HepG2 (cell line): ENCODE measurements around the gene PLXDC2. TPM values are rescaled to one million over a fixed set of nuclear protein-coding genes. Genes with fewer than 3 reads are reported as not detected.

Experiments used
- ATAC-seq: fragments of 200-7000 bp; cut with Tn5 transposase; 3 replicates; pipeline ENCODE4 v1.9.1; 2020; ENCODE audit warnings: mild to moderate bottlenecking, moderate library complexity
- BruUV-seq: library from RNA; stranded (reverse); fragments of 400-500 nt; replicated peaks from 2 replicates; lab custom pipeline; 2021; lab: Mats Ljungman, UMichigan
- CTCF ChIA-PET: fragments of 300-600 bp; formaldehyde crosslinking; extraction: SDS; loops from one replicate; lab custom pipeline; 2021; ENCODE audit warnings: low total read pairs, inconsistent platforms, low intra/inter-chr PET ratio; lab: Yijun Ruan, JAX
- POLR2A ChIA-PET: fragments of 350-600 bp; sonication (Branson Sonifier 250); formaldehyde crosslinking; loops from one replicate; lab custom pipeline; 2020; ENCODE audit warnings: antibody characterized with exemption, inconsistent platforms; lab: Yijun Ruan, JAX
- DNase-seq: peaks from one replicate; pipeline ENCODE4 v3.0.0-alpha.2; 2015; ENCODE audit warnings: low spot score
- FAIRE-seq: peaks from 3 replicates; lab custom pipeline; 2011; peaks lifted over from hg19 to GRCh38; lab: Jason Lieb, UNC
- H2AFZ ChIP-seq: one replicate; pipeline ENCODE4 v1.6.1; 2011; ENCODE audit warnings: low read length, inconsistent platforms
- H3K27ac ChIP-seq: fragments of 300-600 bp; 3 replicates; pipeline ENCODE4 v1.8.0; 2011; ENCODE audit warnings: mixed run types, mild to moderate bottlenecking, mixed read lengths, low read length, inconsistent platforms; ENCODE audit not compliant: insufficient read depth; ENCODE audit errors: extremely low read length
- H3K27me3 ChIP-seq, 2 experiments: fragments of 200-600 bp in 1 of 2; 2 replicates in 1 of 2; 3 replicates in 1 of 2; pipeline versions ENCODE4 v1.6.0 to v1.8.0; 2011; ENCODE audit warnings: low read length in 2 of 2, mild to moderate bottlenecking in 2 of 2, moderate library complexity in 2 of 2, inconsistent platforms in 1 of 2; ENCODE audit not compliant: insufficient read depth in 2 of 2, control insufficient read depth in 1 of 2
- H3K36me3 ChIP-seq, 2 experiments: fragments of 200-600 bp in 1 of 2; replicated peaks in 1 of 2; 2 replicates in 1 of 2; 3 replicates in 1 of 2; pipeline versions ENCODE4 v1.5.1 to v1.8.0; 2011; ENCODE audit warnings: low read length in 2 of 2, inconsistent platforms in 1 of 2; ENCODE audit not compliant: insufficient read depth in 2 of 2, control insufficient read depth in 1 of 2
- H3K4me1 ChIP-seq: 2 replicates; pipeline ENCODE4 v1.5.1; 2012; ENCODE audit warnings: low read length, inconsistent platforms; ENCODE audit not compliant: insufficient read depth
- H3K4me2 ChIP-seq: 2 replicates; pipeline ENCODE4 v1.6.0; 2011; ENCODE audit warnings: low read depth, low read length, inconsistent platforms
- H3K4me3 ChIP-seq, 3 experiments: fragments of 200-600 bp in 1 of 3; sonication (generic), shearing (Covaris generic) in 1 of 3; replicated peaks in 1 of 3; 2 replicates each; pipeline ENCODE4 v1.5.1; 2011 to 2016; ENCODE audit warnings: low read length in 3 of 3, inconsistent platforms in 2 of 3, low read depth in 2 of 3, mild to moderate bottlenecking in 2 of 3, control low read depth in 1 of 3, mixed read lengths in 1 of 3; ENCODE audit not compliant: insufficient read depth in 1 of 3
- H3K79me2 ChIP-seq: one replicate; pipeline ENCODE4 v1.6.1; 2011; ENCODE audit warnings: low read length, inconsistent platforms; ENCODE audit not compliant: insufficient read depth
- H3K9ac ChIP-seq: 2 replicates; pipeline ENCODE4 v1.6.0; 2011; ENCODE audit warnings: mild to moderate bottlenecking, low read depth, low read length, inconsistent platforms; ENCODE audit not compliant: insufficient read depth
- H3K9me3 ChIP-seq: 2 replicates; pipeline ENCODE4 v1.5.1; 2012; ENCODE audit warnings: mild to moderate bottlenecking, low read length
- H4K20me1 ChIP-seq: 2 replicates; pipeline ENCODE4 v1.6.0; 2011; ENCODE audit warnings: inconsistent platforms, mild to moderate bottlenecking, low read length, moderate library complexity; ENCODE audit not compliant: insufficient read depth
- BHLHE40 ChIP-seq: IDR thresholded peaks from 2 replicates; pipeline ENCODE4 v1.6.1; 2011; ENCODE audit warnings: low read length, improper control_type of control experiment
- CHD4 ChIP-seq: fragments of 200-600 bp; sonication (generic); IDR thresholded peaks from 2 replicates; pipeline ENCODE4 v1.7.0; 2017; ENCODE audit warnings: mild to moderate bottlenecking, low read length, borderline replicate concordance
- HOXA3 ChIP-seq: sonication (generic); formaldehyde crosslinking; IDR thresholded peaks from 2 replicates; pipeline ENCODE4 v1.5.0; 2020; ENCODE audit warnings: missing genetic modification reagents
- KLF9 ChIP-seq: IDR thresholded peaks from 2 replicates; pipeline ENCODE4 v1.6.1; 2016; ENCODE audit warnings: low read depth
- MED13 ChIP-seq: sonication (generic); formaldehyde crosslinking; IDR thresholded peaks from 2 replicates; pipeline ENCODE4 v1.5.0; 2020; ENCODE audit warnings: missing genetic modification reagents
- NAIF1 ChIP-seq: sonication (generic); formaldehyde crosslinking; IDR thresholded peaks from 2 replicates; pipeline ENCODE4 v1.5.0; 2020; ENCODE audit warnings: mild to moderate bottlenecking, missing genetic modification reagents, borderline replicate concordance
- NFATC3 ChIP-seq: sonication (generic); formaldehyde crosslinking; IDR thresholded peaks from 2 replicates; pipeline ENCODE4 v1.5.1; 2020; ENCODE audit warnings: mild to moderate bottlenecking, missing genetic modification reagents
- PHB2 ChIP-seq: fragments of 450-650 bp; IDR thresholded peaks from 2 replicates; pipeline ENCODE4 v1.6.1; 2018; ENCODE audit not compliant: partially characterized antibody
- RELA ChIP-seq: sonication (generic); formaldehyde crosslinking; IDR thresholded peaks from 2 replicates; pipeline ENCODE4 v1.4.0; 2020; ENCODE audit warnings: missing genetic modification reagents
- SNAPC2 ChIP-seq: sonication (generic); formaldehyde crosslinking; IDR thresholded peaks from 2 replicates; pipeline ENCODE4 v1.8.1; 2022; ENCODE audit warnings: mild to moderate bottlenecking, missing genetic modification reagents
- TBX2 ChIP-seq: sonication (generic); formaldehyde crosslinking; IDR thresholded peaks from 2 replicates; pipeline ENCODE4 v1.5.0; 2020; ENCODE audit warnings: missing genetic modification reagents, mild to moderate bottlenecking, borderline replicate concordance
- ZBTB42 ChIP-seq: sonication (generic); formaldehyde crosslinking; IDR thresholded peaks from 2 replicates; pipeline ENCODE4 v1.5.0; 2020; ENCODE audit warnings: mild to moderate bottlenecking, missing genetic modification reagents
- ZKSCAN8 ChIP-seq: IDR thresholded peaks from 2 replicates; pipeline ENCODE4 v1.6.1; 2016; ENCODE audit warnings: borderline replicate concordance, missing genetic modification reagents, missing compliant biosample characterization
- ZNF224 ChIP-seq: sonication (generic); formaldehyde crosslinking; IDR thresholded peaks from 2 replicates; pipeline ENCODE4 v1.5.0; 2020; ENCODE audit warnings: mild to moderate bottlenecking, missing genetic modification reagents
- ZNF484 ChIP-seq: sonication (generic); formaldehyde crosslinking; IDR thresholded peaks from 2 replicates; pipeline ENCODE4 v1.5.1; 2020; ENCODE audit warnings: mild to moderate bottlenecking, low read depth, missing genetic modification reagents, borderline replicate concordance
- ZNF644 ChIP-seq: IDR thresholded peaks from 2 replicates; pipeline ENCODE4 v1.6.1; 2016; ENCODE audit warnings: low read depth
- ZSCAN25 ChIP-seq: sonication (generic); formaldehyde crosslinking; IDR thresholded peaks from 2 replicates; pipeline ENCODE4 v1.8.0; 2022; ENCODE audit warnings: mild to moderate bottlenecking, missing genetic modification reagents
- WGBS: methylation state at CpG from one replicate; pipeline ENCODE4 v1.1.6; 2017; ENCODE audit warnings: low lambda C conversion rate; 5-methylcytosine and 5-hydroxymethylcytosine counted together
- in situ Hi-C: cut with HindIII; loops from 2 replicates; pipeline ENCODE4 v1.10.0; 2017; ENCODE audit warnings: low pct_unique_long_range_greater_than_20kb; ENCODE audit not compliant: extremely low pct_ligation_motif_present
- intact Hi-C: fragments of 100-400 bp; cut with micrococcal nuclease; formaldehyde crosslinking; loops from one replicate; pipeline ENCODE4 v1.10.0; 2022; ENCODE audit not compliant: unreplicated experiment
- polyA plus RNA-seq, 8 experiments: library from polyadenylated mRNA; depleted of rRNA in 3 of 8; stranded (reverse) in 7 of 8; unstranded in 1 of 8; fragments of >200 nt; fragmentation: Illumina TruSeq in 4 of 8; extraction: Trizol in 4 of 8; gene quantifications; 2 replicates each; pipeline versions ENCODE4 v1.2.1 to v1.2.3, GENCODE V29; 2011 to 2016; ENCODE audit warnings: low read depth in 4 of 8, missing spikeins in 1 of 8, mixed read lengths in 1 of 8; ENCODE audit not compliant: insufficient read depth in 1 of 8
- total RNA-seq, 5 experiments: library from RNA; depleted of rRNA; stranded (reverse); fragments of >200 nt; fragmentation: Illumina TruSeq; extraction: Trizol; gene quantifications; 2 replicates each; pipeline ENCODE4 v1.2.3, GENCODE V29; 2016; ENCODE audit warnings: low read depth in 1 of 5
- TF ChIP-seq, protein P1 (sequence below): sonication (generic); formaldehyde crosslinking; IDR thresholded peaks from 2 replicates; pipeline ENCODE4 v1.5.1; 2020; ENCODE audit warnings: missing genetic modification reagents, mild to moderate bottlenecking, borderline replicate concordance
- TF ChIP-seq, protein P2 (sequence below): sonication (generic); formaldehyde crosslinking; IDR thresholded peaks from 2 replicates; pipeline ENCODE4 v1.8.0; 2022; ENCODE audit warnings: missing genetic modification reagents, low read depth, mild to moderate bottlenecking, borderline replicate concordance
- TF ChIP-seq, protein P3 (sequence below): sonication (generic); formaldehyde crosslinking; IDR thresholded peaks from 2 replicates; pipeline ENCODE4 v1.4.0; 2020; ENCODE audit warnings: mild to moderate bottlenecking, missing genetic modification reagents

Gene PLXDC2
- total and polyA plus RNA-seq, 2 of the 13 experiments (the other 11 are each of a cell fraction or from before 2014, with no cell fraction given) = 2.1 to 2.4 TPM

DNA sequence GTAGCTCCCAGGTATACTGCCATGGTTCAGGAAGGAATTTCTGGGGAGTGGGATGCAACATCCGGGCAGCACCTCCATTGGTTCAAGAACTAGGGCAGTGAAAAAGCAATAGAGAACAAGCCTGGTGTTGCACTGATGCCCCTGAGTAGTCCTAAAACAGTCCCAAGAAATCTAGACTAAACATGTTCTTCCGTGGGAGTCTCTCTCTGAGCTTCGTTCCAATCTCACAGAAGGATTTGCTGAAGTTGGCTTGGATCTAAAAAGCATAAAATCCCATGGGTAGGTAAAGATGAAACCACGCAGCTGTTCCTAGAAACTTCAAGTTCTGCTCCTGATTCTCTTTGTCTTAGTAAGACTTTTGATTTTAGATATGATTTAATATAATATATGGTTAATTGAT, 154.5 kb downstream of the PLXDC2 start:
- in situ Hi-C loops = no loop called here
- Histone ChIP-seq H3K36me3 (no peaks in the 10 kb centered on the region), H4K20me1 (no peaks in the 10 kb centered on the region; the same call in 1 of the 2 replicates), H3K79me2 (no peaks in the 10 kb centered on the region), H3K4me2 (no peak overlapping the region), H3K9ac (no peak overlapping the region), H2AFZ (no peak overlapping the region), H3K4me3 (no peak overlapping the region), H3K9me3 (no peaks in the 10 kb centered on the region), H3K4me1 (no peaks in the 10 kb centered on the region), H3K27me3 (no peaks in the 10 kb centered on the region), H3K27ac (no peak overlapping the region)
- intact Hi-C loops = no loop called here
- ATAC-seq (no peak), DNase-seq (no peak), FAIRE-seq (no peak)
- ChIA-PET CTCF (no interaction called here), POLR2A (no interaction called here)
- TF ChIP-seq BHLHE40 (no peak), NAIF1 (CRISPR knock-in tag) (no peak), KLF9 (CRISPR knock-in tag) (no peak), ZBTB42 (CRISPR knock-in tag) (no peak), MED13 (CRISPR knock-in tag) (no peak), SNAPC2 (no peak), TBX2 (CRISPR knock-in tag) (no peak), NFATC3 (no peak), ZSCAN25 (CRISPR knock-in tag) (no peak), ZNF484 (no peak), ZNF644 (CRISPR knock-in tag) (no peak), PHB2 (no peak), RELA (CRISPR knock-in tag) (no peak), CHD4 (no peak), ZKSCAN8 (CRISPR knock-in tag) (no peak), HOXA3 (no peak), ZNF224 (CRISPR knock-in tag) (no peak)
- TF ChIP-seq, protein P1, sequence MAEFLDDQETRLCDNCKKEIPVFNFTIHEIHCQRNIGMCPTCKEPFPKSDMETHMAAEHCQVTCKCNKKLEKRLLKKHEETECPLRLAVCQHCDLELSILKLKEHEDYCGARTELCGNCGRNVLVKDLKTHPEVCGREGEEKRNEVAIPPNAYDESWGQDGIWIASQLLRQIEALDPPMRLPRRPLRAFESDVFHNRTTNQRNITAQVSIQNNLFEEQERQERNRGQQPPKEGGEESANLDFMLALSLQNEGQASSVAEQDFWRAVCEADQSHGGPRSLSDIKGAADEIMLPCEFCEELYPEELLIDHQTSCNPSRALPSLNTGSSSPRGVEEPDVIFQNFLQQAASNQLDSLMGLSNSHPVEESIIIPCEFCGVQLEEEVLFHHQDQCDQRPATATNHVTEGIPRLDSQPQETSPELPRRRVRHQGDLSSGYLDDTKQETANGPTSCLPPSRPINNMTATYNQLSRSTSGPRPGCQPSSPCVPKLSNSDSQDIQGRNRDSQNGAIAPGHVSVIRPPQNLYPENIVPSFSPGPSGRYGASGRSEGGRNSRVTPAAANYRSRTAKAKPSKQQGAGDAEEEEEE (CRISPR knock-in tag) = no peak
- TF ChIP-seq, protein P2, sequence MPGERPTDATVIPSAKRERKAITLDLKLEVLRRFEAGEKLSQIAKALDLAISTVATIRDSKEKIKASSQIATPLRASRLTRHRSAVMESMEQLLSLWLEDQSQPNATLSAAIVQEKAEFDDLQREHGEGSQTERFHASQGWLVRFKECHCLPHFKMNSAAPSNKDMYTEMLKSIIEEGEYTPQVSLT (CRISPR knock-in tag) = no peak
- TF ChIP-seq, protein P3, sequence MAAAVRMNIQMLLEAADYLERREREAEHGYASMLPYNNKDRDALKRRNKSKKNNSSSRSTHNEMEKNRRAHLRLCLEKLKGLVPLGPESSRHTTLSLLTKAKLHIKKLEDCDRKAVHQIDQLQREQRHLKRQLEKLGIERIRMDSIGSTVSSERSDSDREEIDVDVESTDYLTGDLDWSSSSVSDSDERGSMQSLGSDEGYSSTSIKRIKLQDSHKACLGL = no peak
- no TSS peak for BruUV-seq
- 22% methylated on average over 4 of the region's 4 CpGs for WGBS
